Lower leg skin (tissue), 4 donors: ENCODE data around the gene RNF19B. TPM values are rescaled to one million over a fixed set of nuclear protein-coding genes. Genes with fewer than 3 reads are reported as not detected.

Experiments used
- DNase-seq, 2 donors: peaks; one replicate each; pipeline ENCODE4 v3.0.0-alpha.2; 2019; ENCODE audit warnings: low spot score in 2 of 2
- H3K4me3 ChIP-seq: fragments of 200-600 bp; sonication (generic); 2 replicates; pipeline ENCODE4 v1.5.1; 2017; ENCODE audit warnings: mild to moderate bottlenecking, low read depth; ENCODE audit not compliant: poor library complexity, severe bottlenecking
- POLR2A ChIP-seq, 2 donors: fragments of 450-650 bp; IDR thresholded peaks; one replicate each; pipeline ENCODE4 v1.6.1; 2016 to 2017; ENCODE audit warnings: antibody characterized with exemption in 2 of 2, mild to moderate bottlenecking in 1 of 2, moderate library complexity in 1 of 2
- WGBS, 2 donors: methylation state at CpG; one replicate each; pipeline ENCODE4 v1.1.5; 2018; 5-methylcytosine and 5-hydroxymethylcytosine counted together
- intact Hi-C: fragments of 100-400 bp; cut with DNase I; formaldehyde crosslinking; loops from one replicate; pipeline ENCODE4 v1.15.0; 2023; ENCODE audit warnings: low total_unique reads
- total RNA-seq, 4 donors: library from RNA; depleted of rRNA; stranded (reverse); fragments of >200 nt; gene quantifications; one replicate each; pipeline ENCODE4 v1.1.0, GENCODE V29; 2016
- TF ChIP-seq, protein P1 (sequence below), 3 donors: fragments of 450-650 bp; IDR thresholded peaks; one replicate each; pipeline ENCODE4 v1.5.1; 2016; ENCODE audit warnings: antibody characterized with exemption in 3 of 3, mild to moderate bottlenecking in 3 of 3, moderate library complexity in 2 of 3

RNF19B gene
- total RNA-seq, 4 donors from 2014 or later = 29.5 to 42.6 (median 37.5) TPM

- DNase-seq = no peak
- intact Hi-C loops = no loop called here
- no peak for TF ChIP-seq POLR2A (IDR thresholded peaks at IDR 0.05)
- TF ChIP-seq, protein P1, sequence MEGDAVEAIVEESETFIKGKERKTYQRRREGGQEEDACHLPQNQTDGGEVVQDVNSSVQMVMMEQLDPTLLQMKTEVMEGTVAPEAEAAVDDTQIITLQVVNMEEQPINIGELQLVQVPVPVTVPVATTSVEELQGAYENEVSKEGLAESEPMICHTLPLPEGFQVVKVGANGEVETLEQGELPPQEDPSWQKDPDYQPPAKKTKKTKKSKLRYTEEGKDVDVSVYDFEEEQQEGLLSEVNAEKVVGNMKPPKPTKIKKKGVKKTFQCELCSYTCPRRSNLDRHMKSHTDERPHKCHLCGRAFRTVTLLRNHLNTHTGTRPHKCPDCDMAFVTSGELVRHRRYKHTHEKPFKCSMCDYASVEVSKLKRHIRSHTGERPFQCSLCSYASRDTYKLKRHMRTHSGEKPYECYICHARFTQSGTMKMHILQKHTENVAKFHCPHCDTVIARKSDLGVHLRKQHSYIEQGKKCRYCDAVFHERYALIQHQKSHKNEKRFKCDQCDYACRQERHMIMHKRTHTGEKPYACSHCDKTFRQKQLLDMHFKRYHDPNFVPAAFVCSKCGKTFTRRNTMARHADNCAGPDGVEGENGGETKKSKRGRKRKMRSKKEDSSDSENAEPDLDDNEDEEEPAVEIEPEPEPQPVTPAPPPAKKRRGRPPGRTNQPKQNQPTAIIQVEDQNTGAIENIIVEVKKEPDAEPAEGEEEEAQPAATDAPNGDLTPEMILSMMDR (IDR thresholded peaks at IDR 0.05) = no peak
- no peak overlapping the region for H3K4me3 ChIP-seq
- 52 to 75% methylated on average over 5 of the region's 5 CpGs for WGBS, 2 donors
Measured at GRCh38 chr1:32896451-32896850, 68.2 kb downstream of the RNF19B start.

- WGBS, 2 donors = 93 to 94% methylated on average over 25 to 26 of the region's 26 CpGs
- TF ChIP-seq, protein P1 (IDR thresholded peaks at IDR 0.05) = no peak
- no peak for TF ChIP-seq POLR2A (IDR thresholded peaks at IDR 0.05)
Measured at GRCh38 chr1:32895325-32896215, 69.0 kb downstream of the RNF19B start.

GRCh38 chr1:32894681-32895080 is 69.9 kb downstream of the RNF19B start:
- intact Hi-C loops = no loop called here
- no peak overlapping the region for H3K4me3 ChIP-seq
- no peak for DNase-seq
- WGBS, 2 donors = 87 to 94% methylated on average over 5 to 6 of the region's 6 CpGs
- no peak for TF ChIP-seq POLR2A (IDR thresholded peaks at IDR 0.05)
- TF ChIP-seq, protein P1 (IDR thresholded peaks at IDR 0.05) = no peak

More at GRCh38 chr1:32895325-32896215, 69.0 kb downstream of the RNF19B start:
- no peak for DNase-seq
- intact Hi-C loops = no loop called here
- no peak overlapping the region for H3K4me3 ChIP-seq

GRCh38 chr1:32894019-32894600 is 70.5 kb downstream of the RNF19B start:
- intact Hi-C loops = no loop called here
- DNase-seq = no peak
- no peak overlapping the region for H3K4me3 ChIP-seq
- TF ChIP-seq, protein P1 (IDR thresholded peaks at IDR 0.05) = no peak
- TF ChIP-seq POLR2A (IDR thresholded peaks at IDR 0.05) = no peak
- WGBS, 2 donors = 64 to 73% methylated on average over 5 to 6 of the region's 8 CpGs

GRCh38 chr1:32893198-32894018 is 71.2 kb downstream of the RNF19B start:
- intact Hi-C loops = no loop called here
- WGBS, 2 donors = 4 to 5% methylated on average over 57 to 58 of the region's 58 CpGs
- DNase-seq = no peak
- H3K4me3 ChIP-seq = peak overlapping the region; percentile 13
- TF ChIP-seq POLR2A (IDR thresholded peaks at IDR 0.05) = no peak
- TF ChIP-seq, protein P1 (IDR thresholded peaks at IDR 0.05) = no peak
